Stimulated activated naive CD8-positive, alpha-beta T cell treated with anti-CD3 and anti-CD28 coated beads, Interleukin-15, Interleukin-2, amounts not matched to agents 100 ng/mL and 50 ng/mL, for 24 hours (primary cell): ENCODE results near the gene CFHR2.
"Not testable (repeated sequence)": the region's sequence is repeated elsewhere in the genome, so short reads cannot be mapped to it uniquely, and the experiment has no call there.

Experiments
- H3K27ac Mint-ChIP-seq: one replicate; pipeline ENCODE4 v1.8.0; 2021; ENCODE audit warnings: mild to moderate bottlenecking, mixed read lengths
- H3K27me3 Mint-ChIP-seq: one replicate; pipeline ENCODE4 v1.8.0; 2021; ENCODE audit warnings: mixed read lengths
- H3K36me3 Mint-ChIP-seq: one replicate; pipeline ENCODE4 v1.8.0; 2021; ENCODE audit warnings: low read depth, mixed read lengths
- H3K4me1 Mint-ChIP-seq: one replicate; pipeline ENCODE4 v1.8.0; 2021; ENCODE audit warnings: low read depth, mixed read lengths
- H3K4me3 Mint-ChIP-seq: one replicate; pipeline ENCODE4 v1.8.0; 2021; ENCODE audit warnings: mild to moderate bottlenecking, mixed read lengths
- H3K9me3 Mint-ChIP-seq: one replicate; pipeline ENCODE4 v1.8.0; 2021; ENCODE audit warnings: mixed read lengths

The CFHR2 gene

DNA sequence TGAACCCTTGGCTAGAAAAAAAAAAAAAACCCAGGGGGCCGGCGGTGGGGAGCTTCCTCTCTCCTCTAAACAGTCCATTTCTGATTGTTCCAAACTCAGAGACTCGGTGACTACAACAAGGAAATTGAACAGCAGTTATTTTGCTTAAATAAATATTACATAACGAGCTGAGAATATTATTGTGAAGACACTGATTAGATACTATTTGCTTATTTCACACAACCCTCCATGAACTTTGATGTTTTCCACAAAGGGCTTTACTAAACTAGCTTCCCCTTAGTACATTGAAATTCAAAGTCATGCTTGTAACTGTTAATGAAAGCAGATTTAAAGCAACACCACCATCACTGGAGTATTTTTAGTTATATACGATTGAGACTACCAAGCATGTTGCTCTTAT, 33.7 kb downstream of the CFHR2 start, which contains the start of gene CFHR5:
TSS of gene CFHR5 (plus strand) at position 279 of the 400 bp plus-strand sequence. CDS start at position 388, 109 bp downstream.
- H3K27me3 Mint-ChIP-seq: no peaks in the 10 kb centered on the region
- H3K9me3 Mint-ChIP-seq: no peaks in the 10 kb centered on the region
- H3K4me1 Mint-ChIP-seq: no peaks in the 10 kb centered on the region
- no peak within 1 kb of the TSS for H3K27ac Mint-ChIP-seq
- no peaks in the 10 kb centered on the region for H3K36me3 Mint-ChIP-seq
- H3K4me3 Mint-ChIP-seq: no peak within 1 kb of the TSS

- Mint-ChIP-seq H3K9me3 (no peaks in the 10 kb centered on the region), H3K27ac (no peak overlapping the region), H3K36me3 (no peaks in the 10 kb centered on the region), H3K4me3 (no peak overlapping the region), H3K4me1 (no peaks in the 10 kb centered on the region), H3K27me3 (no peaks in the 10 kb centered on the region)
Measured at GRCh38 chr1:196980859-196981258, 37.3 kb downstream of the CFHR2 start.

DNA sequence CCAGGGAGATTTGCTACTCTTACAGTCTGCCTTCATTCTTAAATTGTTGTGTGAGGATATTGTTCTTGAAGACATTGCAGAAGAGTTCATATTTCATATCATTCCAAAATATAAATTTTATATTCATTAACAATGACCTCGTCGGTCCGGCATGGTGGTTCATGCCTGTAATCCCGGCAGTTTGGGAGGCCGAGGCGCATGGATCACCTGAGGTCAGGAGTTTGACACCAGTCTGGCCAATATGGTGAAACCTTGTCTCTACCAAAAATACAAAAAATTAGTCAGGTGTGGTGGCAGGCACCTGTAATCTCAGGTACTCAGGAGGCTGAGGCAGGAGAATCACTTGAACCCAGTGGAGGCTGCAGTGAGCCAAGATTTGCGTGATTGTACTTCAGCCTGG, 38.7 kb downstream of the CFHR2 start:
- H3K4me3 Mint-ChIP-seq, H3K9me3 Mint-ChIP-seq, H3K36me3 Mint-ChIP-seq, H3K27ac Mint-ChIP-seq, H3K27me3 Mint-ChIP-seq, H3K4me1 Mint-ChIP-seq: not testable (repeated sequence)

DNA sequence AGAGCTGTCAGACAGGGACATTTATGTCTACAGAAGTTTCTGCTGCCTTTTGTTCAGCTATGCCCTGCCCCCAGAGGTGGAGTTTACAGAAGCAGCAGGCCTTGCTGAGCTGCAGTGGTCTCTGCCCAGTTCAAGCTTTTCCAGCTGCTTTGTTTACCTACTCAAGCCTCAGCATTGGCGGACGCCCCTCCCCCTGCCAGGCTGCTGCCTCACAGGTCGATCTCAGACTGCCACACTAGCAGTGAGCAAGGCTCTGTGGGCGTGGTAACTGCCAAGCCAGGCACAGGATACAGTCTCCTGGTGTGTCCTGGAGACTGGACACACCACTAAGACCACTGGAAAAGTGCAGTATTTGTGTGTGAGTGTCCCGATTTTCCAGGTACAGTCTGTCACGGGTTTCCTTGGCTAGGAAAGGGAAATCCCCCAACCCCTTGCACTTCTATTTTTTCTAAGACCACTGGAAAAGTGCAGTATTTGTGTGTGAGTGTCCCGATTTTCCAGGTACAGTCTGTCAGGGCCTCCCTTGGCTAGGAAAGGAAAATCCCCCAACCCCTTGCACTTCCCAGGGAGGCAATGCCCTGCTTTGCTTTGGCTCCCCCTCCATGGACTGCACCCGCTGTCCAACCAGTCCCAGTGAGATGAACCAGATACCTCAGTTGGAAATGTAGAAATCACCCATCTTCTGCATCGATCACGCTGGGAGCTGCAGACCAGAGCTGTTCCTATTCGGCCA, 48.5 kb downstream of the CFHR2 start:
- not testable (repeated sequence) for H3K4me3 Mint-ChIP-seq, H3K36me3 Mint-ChIP-seq, H3K4me1 Mint-ChIP-seq

GRCh38 chr1:196993916-196994315, 50.4 kb downstream of the CFHR2 start:
- Mint-ChIP-seq H3K4me3 (no peak overlapping the region), H3K4me1 (no peaks in the 10 kb centered on the region), H3K36me3 (no peaks in the 10 kb centered on the region), H3K27me3 (peaks cover 5% of the 10 kb centered on the region), H3K27ac (no peak overlapping the region), H3K9me3 (no peaks in the 10 kb centered on the region)

More for the DNA sequence above, 48.5 kb downstream of the CFHR2 start:
- H3K9me3 Mint-ChIP-seq, H3K27me3 Mint-ChIP-seq, H3K27ac Mint-ChIP-seq: not testable (repeated sequence)

- Mint-ChIP-seq H3K4me3 (no peak overlapping the region), H3K4me1 (no peaks in the 10 kb centered on the region), H3K36me3 (no peaks in the 10 kb centered on the region), H3K27ac (no peak overlapping the region), H3K9me3 (no peaks in the 10 kb centered on the region), H3K27me3 (peaks cover 5% of the 10 kb centered on the region)
Measured at GRCh38 chr1:196997423-196997822, 53.9 kb downstream of the CFHR2 start.

GRCh38 chr1:197001828-197002227, 58.3 kb downstream of the CFHR2 start:
- no peak overlapping the region for H3K4me3 Mint-ChIP-seq

GRCh38 chr1:197003132-197003531, 59.6 kb downstream of the CFHR2 start:
- no peaks in the 10 kb centered on the region for H3K27me3 Mint-ChIP-seq

More at GRCh38 chr1:197001828-197002227, 58.3 kb downstream of the CFHR2 start:
- Mint-ChIP-seq H3K4me1 (no peaks in the 10 kb centered on the region), H3K36me3 (no peaks in the 10 kb centered on the region), H3K27ac (no peak overlapping the region), H3K27me3 (peaks cover 3% of the 10 kb centered on the region), H3K9me3 (no peaks in the 10 kb centered on the region)

DNA sequence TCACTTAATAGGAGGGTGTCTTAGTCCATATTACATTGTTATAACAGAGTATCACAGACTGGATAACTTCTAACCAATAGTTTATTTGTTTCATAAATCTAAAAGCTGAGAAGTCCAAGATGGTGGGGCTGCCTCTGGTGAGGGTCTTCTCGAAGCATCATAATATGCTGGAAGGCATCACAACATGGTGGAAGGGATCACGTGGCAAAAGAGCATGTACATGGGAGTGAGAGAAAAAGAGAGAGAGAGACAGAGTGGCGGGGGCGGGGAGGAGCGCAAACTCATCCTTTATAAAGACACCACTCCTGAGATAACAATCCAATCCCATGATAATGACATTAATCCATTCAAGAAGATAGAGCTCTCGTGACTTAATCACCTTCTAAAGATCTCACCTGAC, 65.3 kb downstream of the CFHR2 start:
- Mint-ChIP-seq H3K36me3 (no peaks in the 10 kb centered on the region), H3K9me3 (peaks cover 6% of the 10 kb centered on the region), H3K27me3 (no peaks in the 10 kb centered on the region), H3K4me3 (no peak overlapping the region), H3K27ac (no peak overlapping the region), H3K4me1 (no peaks in the 10 kb centered on the region)

More at GRCh38 chr1:197003132-197003531, 59.6 kb downstream of the CFHR2 start:
- H3K27ac Mint-ChIP-seq: no peak overlapping the region
- no peaks in the 10 kb centered on the region for H3K4me1 Mint-ChIP-seq
- H3K9me3 Mint-ChIP-seq: no peaks in the 10 kb centered on the region
- no peaks in the 10 kb centered on the region for H3K36me3 Mint-ChIP-seq
- H3K4me3 Mint-ChIP-seq: no peak overlapping the region
